Measurements from ENCODE around the gene MLC1.

DNA sequence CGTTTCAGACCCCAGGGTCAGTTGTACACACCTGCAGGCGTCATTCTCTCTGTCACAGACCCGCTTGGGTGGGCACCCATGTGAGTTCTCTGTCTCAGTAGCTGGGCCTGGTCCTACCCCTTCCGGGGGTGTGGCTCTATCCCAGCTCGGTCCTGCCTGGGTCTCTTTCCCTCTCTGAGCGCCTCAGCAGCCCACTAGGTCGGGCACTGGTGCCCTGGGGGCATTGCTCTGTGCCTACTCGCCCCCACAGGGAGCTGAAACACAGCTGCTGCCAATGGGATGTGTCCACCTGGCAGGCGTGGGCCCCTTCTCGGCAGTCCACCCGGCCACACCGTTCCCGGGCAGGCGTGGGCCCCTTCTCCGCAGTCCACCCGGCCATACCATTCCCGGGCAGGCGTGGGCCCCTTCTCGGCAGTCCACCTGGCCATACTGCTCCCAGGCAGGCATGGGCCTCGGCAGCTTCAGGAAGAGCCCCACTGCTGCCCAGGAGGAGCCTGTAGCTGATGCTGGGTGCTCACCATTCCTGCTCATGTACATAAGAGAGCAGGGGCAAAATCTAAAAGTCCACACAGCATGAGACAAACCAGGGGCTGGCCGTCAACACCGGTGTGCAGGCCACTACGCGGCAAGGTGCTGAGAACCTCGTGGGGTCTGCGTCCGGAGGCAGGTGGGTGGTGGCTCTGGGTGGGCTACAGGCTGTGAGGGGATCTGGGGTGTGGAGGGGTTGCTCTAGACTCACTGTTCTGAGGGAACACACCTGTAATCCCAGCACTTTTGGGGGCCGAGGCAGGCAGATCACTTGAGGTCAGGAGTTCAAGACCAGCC is 12.3 kb downstream of the MLC1 start:
- no peak for TF ChIP-seq CTCF (IDR thresholded peaks at IDR 0.05)
- TF ChIP-seq POLR2AphosphoS5 (IDR thresholded peaks at IDR 0.05), result no peak
- TF ChIP-seq POLR2A (IDR thresholded peaks at IDR 0.05), result no peak
- TF ChIP-seq EP300 (IDR thresholded peaks at IDR 0.05), result no peak

All from gastroesophageal sphincter (tissue), 3 donors.